ENCODE results near the gene METTL6. TPM values are rescaled to one million over a fixed set of nuclear protein-coding genes. Genes with fewer than 3 reads are reported as not detected.

The METTL6 gene
- 21.3 and 28.2 TPM in 2 replicates for total RNA-seq

GRCh38 chr3:15427182-15427880 is at the start of gene METTL6, which contains the start of gene EAF1:
TSS of gene METTL6 (minus strand) at chr3:15427544. CDS start at chr3:15426511, 1,033 bp downstream.
TSS of gene EAF1 (plus strand) at chr3:15427598. CDS start at chr3:15427780, 182 bp downstream.

Small RNAs within 50 kb of the gene (small RNA-seq; reads per million reads assigned to genes)
- not detected for gene HMGN2P7 (ENCODE audit: low replicate concordance)
- not detected for gene RNU6-1024P (ENCODE audit: low replicate concordance)

Other genes starting within 250 kb of the METTL6 start
- gene CAPN7, start 221.3 kb downstream of the METTL6 start, total RNA-seq, result 36.1 and 45.4 TPM in 2 replicates
- 5.6 and 14.2 TPM in 2 replicates for gene SH3BP5, start 95.0 kb downstream of the METTL6 start, total RNA-seq
- gene EAF1, start 54 bp upstream of the METTL6 start, total RNA-seq, result 29.5 and 33.8 TPM in 2 replicates
- 0.29 and 0.66 TPM in 2 replicates for gene COLQ, start 94.2 kb upstream of the METTL6 start, total RNA-seq
- 23.0 and 26.0 TPM in 2 replicates for gene HACL1, start 174.0 kb upstream of the METTL6 start, total RNA-seq
- 23.8 and 30.4 TPM in 2 replicates for gene BTD, start 174.2 kb upstream of the METTL6 start, total RNA-seq

All from placental pericyte (primary cell).